Lower leg skin (tissue), 4 donors: ENCODE data around the gene ZNG1A. TPM values are rescaled to one million over a fixed set of nuclear protein-coding genes. Genes with fewer than 3 reads are reported as not detected.
"Not testable (repeated sequence)": the region's sequence is repeated elsewhere in the genome, so short reads cannot be mapped to it uniquely, and the experiment has no call there.

Experiments used
- DNase-seq, 2 donors: peaks; one replicate each; pipeline ENCODE4 v3.0.0-alpha.2; 2019; ENCODE audit warnings: low spot score in 2 of 2
- H3K4me3 ChIP-seq: fragments of 200-600 bp; sonication (generic); 2 replicates; pipeline ENCODE4 v1.5.1; 2017; ENCODE audit warnings: mild to moderate bottlenecking, low read depth; ENCODE audit not compliant: poor library complexity, severe bottlenecking
- WGBS, 2 donors: methylation state at CpG; one replicate each; pipeline ENCODE4 v1.1.5; 2018; 5-methylcytosine and 5-hydroxymethylcytosine counted together
- intact Hi-C: fragments of 100-400 bp; cut with DNase I; formaldehyde crosslinking; loops from one replicate; pipeline ENCODE4 v1.15.0; 2023; ENCODE audit warnings: low total_unique reads
- total RNA-seq, 4 donors: library from RNA; depleted of rRNA; stranded (reverse); fragments of >200 nt; gene quantifications; one replicate each; pipeline ENCODE4 v1.1.0, GENCODE V29; 2016

The ZNG1A gene
- total RNA-seq, 4 donors from 2014 or later = 26.8 to 37.2 (median 31.8) TPM

DNA sequence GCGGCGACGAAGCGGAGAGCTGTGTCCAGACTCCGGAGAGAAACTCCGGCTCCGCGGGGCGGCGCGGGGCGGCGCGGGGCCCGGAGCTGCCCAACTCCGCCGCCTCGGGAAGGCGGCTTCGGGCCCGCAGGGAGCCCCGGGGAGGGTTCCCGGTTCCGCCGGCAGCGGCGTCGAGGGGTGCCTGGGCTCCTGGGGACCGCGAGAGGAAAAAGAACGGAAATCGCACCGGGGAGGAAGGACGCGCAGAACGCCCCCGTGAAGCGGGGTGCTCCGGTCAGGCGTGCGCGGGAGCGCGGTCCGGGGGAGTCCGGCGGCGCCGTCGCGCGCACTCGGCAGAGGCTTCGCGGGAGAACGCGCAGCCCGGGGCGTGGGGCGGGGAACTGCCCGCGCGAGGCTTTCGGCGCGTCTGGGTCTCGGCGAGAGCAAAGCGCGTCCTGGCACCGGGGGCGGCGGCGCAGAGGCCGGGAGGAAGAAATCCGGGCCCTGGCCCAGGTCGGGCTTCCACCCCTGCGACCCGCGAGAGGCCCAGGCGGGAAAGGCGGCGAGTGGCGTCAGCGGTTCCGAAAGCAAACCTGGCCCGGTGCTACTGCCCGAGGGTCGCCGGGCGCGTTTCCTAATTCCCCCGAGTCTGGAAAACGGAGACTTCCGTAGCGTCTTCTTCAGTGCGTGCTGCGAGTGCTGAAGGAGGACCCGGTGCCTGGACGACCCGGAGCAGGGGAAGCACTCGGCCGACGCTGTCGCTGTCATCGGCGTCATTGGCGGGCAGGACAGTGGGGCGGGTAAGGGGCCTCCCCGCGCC is 65.2 kb downstream of the ZNG1A start:
- DNase-seq, H3K4me3 ChIP-seq, intact Hi-C loops: not testable (repeated sequence)
- WGBS, 2 donors = 1 to 2% methylated on average over 33 to 76 of the region's 111 CpGs

DNA sequence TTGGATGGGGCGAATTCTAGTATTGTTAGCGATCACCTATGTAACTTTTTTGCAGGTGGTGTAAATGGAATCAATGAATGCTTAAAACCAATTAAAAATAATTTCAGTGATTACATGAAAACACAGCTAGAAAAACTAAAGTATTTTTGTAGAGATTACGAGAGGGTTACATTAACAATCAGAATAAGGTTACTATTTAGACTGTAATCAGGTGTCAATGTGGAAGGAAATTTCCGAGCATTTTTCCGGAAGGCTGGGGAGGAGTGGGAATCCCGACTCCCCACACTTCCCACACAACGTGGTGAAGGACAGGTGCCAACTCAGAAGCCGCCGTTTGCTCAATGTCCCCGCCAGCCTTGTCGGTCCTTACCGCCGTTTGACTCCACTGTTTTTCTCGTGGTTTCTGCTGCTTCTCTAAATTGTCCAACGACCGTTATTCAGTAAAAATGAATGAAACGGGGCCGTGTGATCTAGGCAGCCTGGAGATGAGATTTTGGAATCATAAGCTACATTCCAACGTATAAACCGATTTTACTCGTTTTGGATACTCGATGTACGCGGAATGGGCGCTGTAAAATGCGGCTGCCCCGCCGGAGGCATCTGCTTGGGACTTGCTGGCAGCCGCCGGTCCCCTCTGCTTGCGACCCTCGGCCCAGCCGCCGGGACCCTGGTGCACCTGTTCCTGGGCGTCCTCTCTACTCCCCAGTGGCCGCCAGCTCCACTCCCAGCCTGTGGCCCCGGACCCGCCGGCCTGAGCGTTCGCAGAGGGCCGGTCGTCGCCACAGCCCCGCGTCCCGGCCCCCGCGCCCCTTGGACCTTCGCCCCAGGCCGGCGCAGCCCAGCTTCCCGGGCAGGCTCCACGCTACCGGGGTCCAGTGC is 66.0 kb downstream of the ZNG1A start:
- 20 to 21% methylated on average over 21 to 24 of the region's 55 CpGs for WGBS, 2 donors
- H3K4me3 ChIP-seq, DNase-seq, intact Hi-C loops: not testable (repeated sequence)

DNA sequence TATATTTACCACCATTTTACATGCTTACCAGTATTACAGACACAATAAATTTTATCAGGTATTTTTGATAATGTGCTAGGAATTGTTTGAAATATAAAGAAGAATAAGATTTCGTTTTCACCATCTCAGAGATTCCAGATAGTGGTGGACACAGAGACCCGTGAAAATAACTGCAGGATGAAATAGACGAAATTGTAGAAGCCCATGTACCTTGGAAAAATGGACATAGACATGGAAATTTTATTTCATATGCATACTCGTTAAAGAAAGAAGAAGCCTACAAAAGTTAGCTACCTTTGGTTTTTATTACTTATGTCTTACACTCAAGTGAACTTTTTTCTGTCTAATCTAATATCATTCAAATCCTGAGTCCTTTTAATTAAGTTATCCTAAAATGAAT is 68.2 kb downstream of the ZNG1A start:
- DNase-seq, H3K4me3 ChIP-seq, intact Hi-C loops: not testable (repeated sequence)
- 36 to 37% methylated on average over 4 of the region's 4 CpGs for WGBS, 2 donors

DNA sequence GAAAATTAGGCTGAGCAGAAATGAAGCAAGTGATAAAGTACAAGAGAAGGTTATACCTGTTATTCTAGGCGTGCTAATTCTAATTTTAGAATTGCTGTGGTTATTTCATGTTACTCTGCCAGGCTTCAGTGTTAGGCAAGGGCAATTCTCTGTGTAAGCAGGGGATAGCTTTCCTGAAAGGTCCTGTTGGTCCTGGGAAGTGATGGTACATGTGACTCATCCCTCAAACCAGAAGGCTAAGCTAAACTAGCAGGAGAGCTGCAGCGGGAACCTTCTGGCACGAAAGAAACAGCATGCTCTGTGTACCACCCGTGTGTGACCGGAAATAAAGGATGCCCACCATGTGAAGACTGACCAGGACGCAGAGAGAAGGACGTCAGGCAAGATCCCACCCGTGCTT is 69.3 kb downstream of the ZNG1A start:
- DNase-seq, intact Hi-C loops, H3K4me3 ChIP-seq: not testable (repeated sequence)
- WGBS, 2 donors = 19 to 37% methylated on average over 5 to 7 of the region's 8 CpGs

- H3K4me3 ChIP-seq, DNase-seq, intact Hi-C loops: not testable (repeated sequence)
- 17 to 29% methylated on average over 13 to 22 of the region's 22 CpGs for WGBS, 2 donors
Measured at GRCh38 chr9:108742-109495, 69.9 kb downstream of the ZNG1A start.

- H3K4me3 ChIP-seq, intact Hi-C loops, DNase-seq: not testable (repeated sequence)
- WGBS, 2 donors = 86 to 88% methylated on average over 8 of the region's 8 CpGs
Measured at GRCh38 chr9:105991-106390, 72.9 kb downstream of the ZNG1A start.

DNA sequence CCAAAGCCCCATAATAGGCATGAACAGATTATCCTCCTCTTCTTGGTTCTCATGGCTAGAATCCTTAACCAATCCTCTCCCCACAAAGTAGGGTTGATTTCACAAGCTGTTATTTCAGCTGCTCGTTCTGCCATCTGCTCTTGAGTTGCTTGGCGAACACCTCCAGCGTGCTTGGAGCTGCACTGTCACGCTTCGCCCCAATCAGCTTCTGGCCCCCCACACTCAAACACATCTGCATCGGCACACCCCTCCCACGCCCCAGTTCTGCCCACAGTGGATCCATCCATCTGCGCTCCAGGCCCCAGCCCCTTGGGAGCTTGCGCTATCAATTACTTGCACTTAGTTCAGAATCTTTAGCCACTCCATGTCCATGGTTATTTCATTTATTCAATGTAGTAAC is 78.4 kb downstream of the ZNG1A start:
- 90 to 91% methylated on average over 8 to 9 of the region's 9 CpGs for WGBS, 2 donors
- intact Hi-C loops, DNase-seq, H3K4me3 ChIP-seq: not testable (repeated sequence)

DNA sequence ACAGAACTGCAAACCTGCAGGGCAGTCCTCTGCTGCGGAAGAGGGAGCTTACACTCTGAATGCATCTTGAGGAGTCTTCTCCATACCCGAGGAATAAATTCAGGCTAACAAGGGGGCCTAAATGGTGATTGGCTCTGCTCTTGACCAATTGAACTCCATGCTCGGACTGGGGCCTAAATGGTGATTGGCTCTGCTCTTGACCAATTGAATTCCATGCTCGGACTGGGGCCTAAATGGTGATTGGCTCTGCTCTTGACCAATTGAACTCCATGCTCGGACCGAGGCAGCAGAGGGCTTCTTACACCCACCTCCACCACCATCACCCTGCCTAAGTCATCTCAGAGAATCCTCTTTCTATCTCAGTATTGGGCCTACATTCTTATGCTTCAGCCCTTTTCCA is 79.0 kb downstream of the ZNG1A start:
- H3K4me3 ChIP-seq, intact Hi-C loops, DNase-seq: not testable (repeated sequence)
- 88 to 92% methylated on average over 3 to 6 of the region's 6 CpGs for WGBS, 2 donors

DNA sequence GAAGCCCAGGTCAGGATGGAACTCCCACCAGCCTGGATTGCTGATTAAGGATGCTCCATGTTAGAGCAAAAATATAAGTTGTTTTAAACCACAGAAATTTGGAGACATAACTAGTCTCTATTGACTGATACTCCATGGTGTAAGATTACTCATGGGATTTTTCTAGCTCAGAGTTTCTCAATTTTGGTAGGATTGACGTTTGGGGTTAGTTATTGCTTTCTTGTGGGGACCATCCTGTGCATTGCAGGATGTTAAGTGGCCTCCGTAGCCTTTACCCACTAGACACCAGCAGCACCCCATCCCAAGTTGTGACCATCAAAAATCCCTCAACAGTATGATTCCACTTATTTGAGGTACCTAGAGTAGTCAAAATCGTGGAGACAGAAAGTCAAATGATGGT is 80.1 kb downstream of the ZNG1A start:
- DNase-seq, intact Hi-C loops, H3K4me3 ChIP-seq: not testable (repeated sequence)
- 92 to 100% methylated on average over 1 to 2 of the region's 3 CpGs for WGBS, 2 donors

DNA sequence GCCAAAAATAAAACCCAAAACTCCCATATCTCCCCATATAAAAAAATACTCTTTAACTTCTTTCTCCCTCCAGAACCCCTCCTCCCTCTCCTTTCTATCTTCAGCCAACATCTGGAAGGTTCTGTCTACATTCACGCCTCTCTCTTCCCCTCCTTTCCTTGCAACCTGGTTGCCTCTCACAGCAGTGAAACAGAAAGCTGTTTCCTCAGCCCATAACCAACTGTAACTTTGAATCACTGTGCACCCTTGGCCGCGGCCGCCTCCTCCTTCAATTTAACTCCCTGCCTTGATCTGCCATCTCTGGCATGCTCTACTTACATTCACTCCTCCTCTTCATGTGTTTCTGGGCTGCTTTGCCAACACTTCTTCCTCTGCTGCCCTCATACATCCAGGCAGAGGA is 83.9 kb downstream of the ZNG1A start:
- intact Hi-C loops, H3K4me3 ChIP-seq, DNase-seq: not testable (repeated sequence)
- WGBS, 2 donors = no CpG with 5 or more reads among the region's 4 CpGs

- intact Hi-C loops, H3K4me3 ChIP-seq, DNase-seq: not testable (repeated sequence)
- 59 to 62% methylated on average over 3 to 4 of the region's 5 CpGs for WGBS, 2 donors
Measured at GRCh38 chr9:94323-94722, 84.5 kb downstream of the ZNG1A start.

DNA sequence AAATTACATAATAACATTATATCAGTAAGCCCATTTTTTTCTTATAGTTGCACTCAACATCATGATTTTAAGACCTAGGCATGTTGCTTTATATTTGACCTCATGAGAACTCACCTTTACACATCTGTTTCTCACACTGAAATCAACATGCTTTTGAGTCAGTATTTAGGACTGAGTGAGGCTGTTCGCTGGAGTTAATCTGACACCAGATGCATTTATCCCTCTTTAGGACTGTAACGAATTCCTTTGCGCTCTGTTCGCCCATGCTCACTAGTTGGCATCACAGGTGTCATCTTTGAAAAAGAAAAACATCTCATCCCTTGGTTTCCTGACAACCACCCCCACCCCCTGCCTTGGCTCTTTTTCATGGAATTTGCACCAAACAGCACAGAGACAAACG is 84.9 kb downstream of the ZNG1A start:
- DNase-seq, H3K4me3 ChIP-seq, intact Hi-C loops: not testable (repeated sequence)
- 72 to 100% methylated on average over 2 to 4 of the region's 5 CpGs for WGBS, 2 donors

DNA sequence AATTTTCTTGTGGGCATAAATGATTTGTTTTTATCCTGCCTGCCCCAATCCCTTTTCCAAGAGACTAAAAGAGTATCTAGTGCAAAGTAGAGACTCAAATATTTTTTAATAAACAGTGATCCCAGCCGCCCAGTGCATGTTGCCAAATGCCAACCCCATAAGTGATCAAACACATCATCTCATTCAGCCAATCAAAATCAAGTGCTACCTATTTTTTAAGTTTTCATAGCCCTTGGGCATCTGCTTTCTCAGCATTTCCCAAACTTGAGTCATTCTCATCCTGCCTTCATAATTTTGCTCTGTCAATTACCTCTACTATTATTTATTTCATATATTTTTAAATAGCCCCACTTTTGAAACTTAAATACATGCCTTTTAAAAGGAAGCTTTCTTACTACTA is 88.0 kb downstream of the ZNG1A start:
- WGBS, 2 donors = 64 to 73% methylated on average over 1 of the region's 1 CpG
- H3K4me3 ChIP-seq, intact Hi-C loops, DNase-seq: not testable (repeated sequence)

GRCh38 chr9:88396-89037 is 90.3 kb downstream of the ZNG1A start:
- intact Hi-C loops, H3K4me3 ChIP-seq, DNase-seq: not testable (repeated sequence)
- WGBS, 2 donors = 8 to 40% methylated on average over 1 to 6 of the region's 11 CpGs
